GM19099 (cell line): Measurements from ENCODE around the gene RMND5B.

Experiments
- POLR2A ChIP-seq: IDR thresholded peaks from 3 replicates; pipeline ENCODE4 v1.6.1; 2011; ENCODE audit warnings: low read depth; ENCODE audit not compliant: insufficient read length; ENCODE audit errors: extremely low read depth

RMND5B gene

DNA sequence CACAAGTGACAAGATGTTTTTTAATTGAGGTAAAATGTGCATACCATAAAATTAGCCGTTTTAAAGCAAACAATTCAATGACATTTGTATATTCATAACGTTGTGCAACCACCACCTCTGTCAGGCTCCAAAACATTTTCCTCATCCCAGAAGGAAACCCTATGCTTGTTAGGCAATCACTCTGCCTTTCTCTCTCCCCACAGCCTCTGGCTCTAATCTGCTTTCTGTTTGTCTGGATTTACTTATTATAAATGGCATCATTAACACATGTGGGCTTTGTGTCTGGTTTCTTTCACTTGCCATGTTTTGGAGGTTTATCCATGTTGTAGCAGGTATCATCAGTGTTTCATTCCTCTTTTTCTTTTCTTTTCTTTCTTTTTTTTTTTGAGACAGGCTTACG, 18.9 kb upstream of the RMND5B start:
- no peak for TF ChIP-seq POLR2A

DNA sequence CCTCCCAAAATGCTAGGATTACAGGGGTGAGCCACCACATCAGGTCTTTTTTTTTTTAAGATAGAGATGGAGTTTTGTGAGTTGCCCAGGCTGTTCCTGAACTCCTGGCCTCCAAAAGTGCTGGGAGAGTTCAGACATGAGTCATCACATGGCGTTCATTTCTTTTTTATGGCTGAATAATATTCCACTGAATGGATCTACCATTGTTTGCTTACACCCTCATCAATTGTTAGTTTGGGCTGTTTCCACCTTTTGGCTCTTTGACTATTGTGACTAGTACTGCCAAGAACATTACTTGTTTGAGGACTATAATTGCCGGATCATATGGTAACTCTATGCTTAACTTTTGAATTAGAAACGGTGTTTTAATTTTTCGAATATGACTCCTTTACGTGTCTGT, 18.3 kb upstream of the RMND5B start:
- TF ChIP-seq POLR2A, result no peak

DNA sequence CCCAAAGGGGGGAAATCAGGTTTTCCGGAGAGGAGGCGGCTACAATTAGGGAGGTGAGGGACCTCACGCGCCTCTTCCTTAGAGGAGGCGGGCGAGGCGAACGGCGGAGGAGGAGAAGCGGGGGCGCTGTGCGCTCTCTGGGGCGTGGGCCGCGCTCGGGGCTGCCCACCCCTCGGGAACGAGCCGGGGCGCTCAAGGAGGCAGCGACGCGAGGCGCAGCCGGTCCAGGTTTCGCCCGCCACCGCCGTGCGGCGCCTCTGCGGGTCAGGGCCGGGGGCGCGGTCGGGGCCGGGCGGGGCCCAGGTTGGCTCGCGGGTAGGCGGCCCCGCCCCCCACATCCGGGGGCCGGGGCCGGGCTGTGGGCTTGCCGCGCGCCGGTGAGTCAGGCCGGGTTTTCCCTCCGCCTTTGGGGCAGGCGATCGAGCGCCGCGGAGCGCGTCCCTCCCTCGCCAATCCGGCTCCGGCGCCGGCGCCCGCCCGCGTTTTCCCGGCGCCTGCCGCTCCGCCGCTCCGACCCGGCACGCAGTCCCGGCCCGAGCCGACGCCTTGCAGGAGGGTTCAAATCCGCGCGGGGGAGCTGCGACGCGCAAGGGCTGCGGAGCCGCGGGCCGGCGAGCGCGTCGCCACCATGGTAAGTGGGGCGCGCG, 17.6 kb upstream of the RMND5B start, which contains the start of gene N4BP3:
N4BP3 (plus strand) TSS at position 392 of the 647 bp plus-strand sequence. CDS start 6,052 bp downstream, outside the sequence.
- TF ChIP-seq POLR2A, result peak; percentile 33

DNA sequence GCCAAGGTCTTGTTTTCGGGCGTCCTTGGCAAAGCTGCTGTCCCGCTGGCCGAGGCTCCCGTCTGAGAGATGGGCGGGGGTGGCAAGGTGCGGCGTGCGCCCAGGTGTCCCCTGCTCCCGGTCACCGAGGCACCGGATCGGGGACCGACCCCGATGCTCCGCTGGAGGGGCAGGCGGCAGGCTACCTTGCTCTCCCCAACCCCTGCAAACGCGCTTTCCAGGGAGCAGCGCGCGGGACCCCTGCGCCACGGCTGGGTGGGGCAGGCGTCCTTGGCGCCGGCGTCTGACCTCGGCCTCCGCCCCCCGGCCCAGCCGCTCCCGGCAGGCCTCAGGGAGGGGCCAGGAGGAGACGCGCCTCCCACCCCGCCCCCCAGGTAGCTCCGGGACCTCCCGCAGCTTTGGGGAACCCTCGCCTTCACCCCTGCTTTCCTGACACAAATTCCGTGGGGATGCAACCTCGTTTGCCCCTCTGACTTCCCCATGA, 16.9 kb upstream of the RMND5B start:
- no peak for TF ChIP-seq POLR2A

DNA sequence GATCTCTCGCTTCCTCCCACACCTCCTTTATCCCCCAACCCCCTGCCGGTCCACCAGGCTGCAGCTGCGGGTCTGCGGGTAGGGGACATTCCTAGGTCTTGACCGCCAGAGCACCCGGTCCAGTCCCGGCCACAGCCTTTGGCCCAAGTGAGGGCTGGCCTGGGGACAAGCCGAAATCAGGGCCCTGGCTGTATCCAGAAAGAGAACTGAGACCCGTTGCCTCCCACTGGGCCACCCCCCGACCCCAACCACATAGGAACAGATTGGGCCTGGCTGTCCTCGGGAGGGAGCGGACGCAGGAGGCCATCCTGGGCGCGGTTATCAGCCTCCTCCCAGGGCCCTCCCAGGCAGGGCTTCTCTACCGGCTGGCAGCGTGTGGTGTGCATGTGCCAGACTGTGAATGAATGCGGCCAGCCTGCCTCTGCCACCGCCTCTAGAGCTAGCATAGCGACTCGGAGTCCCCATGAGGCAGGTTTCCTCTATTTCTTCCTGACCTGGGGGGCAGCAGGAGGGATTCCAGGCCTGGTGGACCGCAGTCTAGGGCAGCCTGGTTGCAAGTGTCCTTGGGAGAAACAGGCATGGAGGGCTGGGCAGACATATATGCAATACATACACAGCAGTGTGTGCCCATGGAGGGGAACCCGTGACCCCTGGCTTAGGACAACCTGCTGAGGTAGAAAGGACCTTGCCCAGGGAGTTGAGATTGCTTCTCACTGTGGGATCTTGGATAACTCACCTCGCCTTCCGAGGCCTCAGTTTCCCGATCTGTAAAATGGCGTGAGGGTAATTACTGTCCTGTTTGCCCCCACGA, 16.3 kb upstream of the RMND5B start:
- no peak for TF ChIP-seq POLR2A

DNA sequence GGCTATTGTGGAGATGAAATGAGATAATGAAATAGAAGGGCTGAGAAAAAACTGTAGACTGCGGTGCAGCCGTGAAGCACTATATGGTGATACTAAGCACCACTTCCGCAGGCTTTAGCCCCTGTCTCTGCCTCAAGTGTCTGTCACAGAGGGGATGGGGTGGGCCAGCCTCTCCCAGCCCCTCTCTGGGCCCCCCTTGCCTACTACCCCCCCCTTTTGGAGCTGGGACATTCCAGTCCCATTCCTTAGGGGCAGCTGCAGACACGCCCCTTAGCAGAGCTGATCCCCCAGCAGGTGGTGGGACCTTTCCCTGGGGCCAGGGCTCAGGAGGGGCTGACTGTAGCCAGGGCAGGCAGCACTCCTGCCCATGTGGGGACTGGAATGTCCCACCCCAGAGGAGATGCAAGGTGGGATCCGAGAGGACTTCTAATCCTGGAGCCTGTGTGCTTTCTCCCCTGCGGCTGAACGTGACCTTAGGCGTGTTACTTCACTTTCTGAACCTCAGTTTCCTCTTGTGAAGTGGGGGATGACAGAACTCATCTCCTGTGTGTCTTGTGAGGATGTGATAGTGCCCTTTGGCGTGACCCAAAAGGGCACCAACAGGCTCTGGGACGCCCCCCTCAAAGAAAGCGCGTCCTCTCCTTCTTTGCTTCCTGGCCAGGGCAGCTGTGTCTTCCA, 15.5 kb upstream of the RMND5B start:
- TF ChIP-seq POLR2A, result no peak

DNA sequence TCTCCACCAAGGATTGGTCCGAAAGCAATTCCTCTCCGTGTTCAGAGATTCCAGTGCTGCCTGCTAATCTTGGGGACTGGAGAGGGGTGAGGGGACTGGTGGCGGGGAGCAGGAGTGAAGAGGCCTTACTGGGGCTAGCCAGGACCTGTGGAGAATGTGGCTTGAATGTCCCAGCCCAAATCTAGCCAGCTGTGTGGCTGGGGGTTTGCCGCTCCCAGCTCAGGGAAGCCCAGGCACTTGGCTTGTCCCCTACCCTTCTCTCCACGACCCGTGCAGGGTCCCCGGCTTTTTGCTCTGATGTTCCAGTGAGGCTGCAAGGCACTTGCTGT, 15.0 kb upstream of the RMND5B start:
- TF ChIP-seq POLR2A, result no peak

DNA sequence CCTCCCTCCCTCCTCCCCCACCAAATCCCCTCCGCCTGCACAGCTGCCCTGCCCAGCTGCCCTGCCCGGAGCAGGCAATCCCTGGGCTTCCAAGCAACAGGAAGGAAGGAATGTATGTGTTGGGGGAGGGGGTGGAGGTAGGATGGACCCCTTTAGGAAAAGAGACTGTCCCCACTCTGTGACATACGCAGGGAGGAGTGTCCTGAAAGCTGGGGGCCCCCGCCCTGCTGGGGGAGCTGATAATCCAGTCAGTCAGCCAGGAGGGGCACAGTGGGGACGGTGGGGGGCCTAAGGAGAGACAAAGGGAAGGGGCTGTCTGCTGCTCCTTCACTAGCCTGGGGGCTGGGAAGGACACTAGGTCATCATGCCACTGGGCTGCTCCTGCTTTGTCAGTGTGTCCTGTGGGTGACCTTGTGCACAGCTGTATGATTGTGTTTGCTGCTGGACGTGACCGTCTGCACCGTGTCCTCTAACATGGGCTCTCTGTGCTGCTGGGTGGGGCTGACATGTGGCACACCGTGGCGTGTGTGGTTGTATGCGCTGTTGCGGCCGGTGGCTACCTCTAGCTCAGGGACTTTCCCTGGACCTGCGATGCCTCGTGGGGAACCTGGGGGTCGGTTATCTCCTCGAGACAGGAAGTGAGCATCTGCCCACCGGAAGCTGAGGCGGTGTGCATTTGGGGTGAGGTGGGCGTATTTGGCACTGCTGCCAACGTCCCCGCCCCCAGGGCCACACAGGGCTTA, 14.5 kb upstream of the RMND5B start:
- peak; percentile 54 for TF ChIP-seq POLR2A

DNA sequence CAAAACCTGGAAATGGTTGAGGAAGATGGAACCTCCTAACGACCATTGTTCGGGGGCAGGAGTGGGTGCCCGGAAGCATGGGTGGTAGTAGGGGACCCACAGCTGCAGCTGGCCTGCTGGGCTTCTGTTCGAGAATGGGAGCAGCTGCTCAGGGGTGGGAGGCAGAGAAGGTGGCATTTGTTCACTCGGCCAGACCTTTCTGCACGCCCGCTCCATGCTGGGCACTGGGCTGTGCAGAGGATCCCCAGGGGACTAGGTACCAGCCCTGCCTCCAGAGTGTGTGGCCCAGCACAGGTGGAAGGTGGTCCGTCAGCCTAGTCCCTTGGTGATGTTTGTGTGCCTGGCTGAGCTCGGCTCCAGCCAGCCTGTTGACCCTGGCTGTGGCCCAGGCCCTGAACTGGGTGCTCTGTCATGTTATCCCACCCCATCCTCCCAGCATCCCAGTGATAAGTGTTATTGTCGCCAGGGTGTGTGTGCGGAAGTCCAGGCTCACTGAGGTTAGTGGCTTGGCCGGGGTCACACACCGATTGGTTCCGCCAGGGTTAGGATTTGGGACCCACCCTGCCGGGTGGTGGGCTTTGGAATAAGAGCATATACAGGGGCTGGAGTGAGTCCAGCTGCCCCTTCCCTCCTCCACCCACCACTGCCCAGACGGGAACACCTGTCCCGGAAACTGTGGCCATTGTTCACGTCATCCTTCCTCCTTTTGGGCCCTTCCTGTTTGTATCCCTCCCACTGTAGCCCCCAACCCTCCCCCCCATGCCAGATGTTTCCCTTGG, 12.7 kb upstream of the RMND5B start:
- peak; percentile 29 for TF ChIP-seq POLR2A

DNA sequence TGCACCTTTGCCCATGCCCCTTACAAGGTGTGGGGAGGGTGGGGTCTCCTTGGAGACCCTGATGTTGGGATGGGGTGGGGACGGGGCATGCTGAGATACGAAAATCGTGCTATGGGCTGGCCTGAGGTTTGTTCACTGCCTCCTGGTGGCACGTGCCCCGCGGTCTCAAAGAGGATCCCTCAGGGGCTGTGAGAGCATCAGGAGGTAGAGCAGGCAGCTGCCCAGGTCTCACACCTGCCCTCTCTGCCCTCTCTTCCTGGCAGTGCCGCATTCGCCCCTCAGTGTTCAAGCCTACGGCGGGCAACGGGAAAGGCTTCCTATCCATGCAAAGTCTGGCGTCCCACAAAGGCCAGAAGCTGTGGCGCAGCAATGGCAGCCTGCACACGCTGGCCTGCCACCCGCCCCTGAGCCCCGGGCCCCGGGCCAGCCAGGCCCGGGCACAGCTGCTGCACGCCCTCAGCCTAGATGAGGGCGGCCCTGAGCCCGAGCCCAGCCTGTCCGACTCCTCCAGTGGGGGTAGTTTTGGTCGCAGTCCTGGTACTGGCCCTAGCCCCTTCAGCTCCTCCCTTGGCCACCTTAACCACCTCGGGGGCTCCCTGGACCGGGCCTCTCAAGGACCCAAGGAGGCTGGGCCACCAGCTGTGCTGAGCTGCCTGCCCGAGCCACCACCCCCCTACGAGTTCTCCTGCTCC, 10.8 kb upstream of the RMND5B start:
- TF ChIP-seq POLR2A, result no peak

DNA sequence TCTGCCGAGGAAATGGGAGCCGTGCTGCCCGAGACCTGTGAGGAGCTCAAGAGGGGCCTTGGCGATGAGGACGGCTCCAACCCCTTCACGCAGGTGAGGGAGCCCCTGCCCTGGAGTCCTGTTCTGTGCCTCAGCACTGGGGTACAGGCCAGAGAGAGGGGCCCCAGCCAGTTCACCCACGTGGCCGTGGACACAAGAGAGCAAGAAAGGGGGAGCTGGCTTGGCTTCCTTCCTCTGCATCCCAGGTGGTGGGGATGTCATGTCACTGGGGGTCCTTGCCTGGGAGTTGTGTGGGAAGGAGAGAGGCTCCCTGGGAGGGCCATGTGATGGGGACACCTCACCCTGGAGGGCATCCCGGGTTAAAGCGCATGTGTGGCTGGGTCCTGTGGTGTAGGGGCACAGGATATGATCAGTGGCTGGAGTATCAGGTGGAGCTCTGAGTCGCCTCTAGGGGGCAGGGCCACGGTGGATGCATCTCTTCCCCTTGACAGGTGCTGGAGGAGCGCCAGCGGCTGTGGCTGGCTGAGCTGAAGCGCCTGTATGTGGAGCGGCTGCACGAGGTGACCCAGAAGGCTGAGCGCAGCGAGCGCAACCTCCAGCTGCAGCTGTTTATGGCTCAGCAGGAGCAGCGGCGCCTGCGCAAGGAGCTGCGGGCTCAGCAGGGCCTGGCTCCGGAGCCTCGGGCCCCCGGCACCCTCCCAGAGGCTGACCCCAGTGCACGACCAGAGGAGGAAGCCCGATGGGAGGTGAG, 10.0 kb upstream of the RMND5B start:
- peak; percentile 48 for TF ChIP-seq POLR2A

DNA sequence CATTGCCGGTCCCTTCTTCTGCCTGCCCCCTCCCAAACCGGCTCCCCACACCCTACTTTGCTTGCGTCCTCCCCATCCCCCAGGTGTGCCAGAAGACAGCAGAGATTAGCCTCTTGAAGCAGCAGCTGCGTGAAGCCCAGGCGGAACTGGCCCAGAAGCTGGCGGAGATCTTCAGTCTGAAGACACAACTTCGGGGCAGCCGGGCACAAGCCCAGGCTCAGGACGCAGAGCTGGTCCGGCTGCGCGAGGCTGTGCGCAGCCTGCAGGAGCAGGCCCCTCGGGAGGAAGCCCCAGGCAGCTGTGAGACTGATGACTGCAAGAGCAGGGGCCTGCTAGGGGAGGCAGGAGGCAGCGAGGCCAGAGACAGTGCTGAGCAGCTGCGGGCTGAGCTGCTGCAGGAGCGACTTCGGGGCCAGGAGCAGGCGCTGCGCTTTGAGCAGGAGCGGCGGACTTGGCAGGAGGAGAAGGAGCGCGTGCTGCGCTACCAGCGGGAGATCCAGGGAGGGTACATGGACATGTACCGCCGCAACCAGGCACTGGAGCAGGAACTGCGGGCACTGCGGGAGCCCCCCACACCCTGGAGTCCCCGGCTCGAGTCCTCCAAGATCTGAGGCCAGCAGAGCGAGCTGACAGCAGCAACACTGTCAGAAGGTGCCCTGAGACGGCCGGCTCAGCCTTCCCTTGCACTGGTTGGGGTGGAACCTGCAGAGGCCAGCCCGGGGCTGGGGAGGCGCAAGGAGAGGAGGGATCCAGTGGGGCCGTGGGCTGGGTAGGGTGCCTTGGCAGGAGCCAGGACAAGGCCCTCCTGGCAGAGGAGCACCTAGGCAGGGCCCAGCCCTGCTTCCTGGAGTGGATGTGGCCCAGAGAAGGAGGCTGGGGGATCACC, 9.2 kb upstream of the RMND5B start:
- TF ChIP-seq POLR2A, result no peak

DNA sequence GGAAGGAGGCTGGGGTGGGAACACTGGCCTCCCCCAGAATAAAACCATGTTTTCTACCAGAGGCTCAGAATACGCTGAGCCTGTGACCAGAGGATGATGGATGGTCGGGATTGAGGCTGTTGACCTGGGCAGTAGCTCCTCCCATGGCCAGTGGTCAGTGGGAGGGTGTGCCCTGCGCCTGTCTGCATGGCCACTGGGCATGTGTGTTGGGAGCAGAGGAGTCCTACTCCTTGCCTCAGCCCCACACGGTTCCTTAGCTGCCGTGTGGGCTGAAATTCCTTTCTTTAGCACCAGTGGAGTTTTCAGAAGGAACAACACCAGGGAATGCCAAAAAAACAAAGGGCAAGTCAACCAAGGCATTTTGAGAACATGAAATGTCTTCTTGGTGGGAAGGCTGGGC, 8.5 kb upstream of the RMND5B start:
- TF ChIP-seq POLR2A, result no peak
